GM18858 (cell line): Measurements from ENCODE around the gene PPP3R2.

Experiments used
- ATAC-seq: cut with Tn5 transposase; IDR thresholded peaks from one replicate; pipeline ENCODE4 v1.9.1; 2021; ENCODE audit not compliant: unreplicated experiment

Gene PPP3R2

GRCh38 chr9:101594796-101595195 is at the start of gene PPP3R2:
Gene PPP3R2 (minus strand): TSS chr9:101594969. CDS start chr9:101594921, 48 bp downstream.
- no peak for ATAC-seq

DNA sequence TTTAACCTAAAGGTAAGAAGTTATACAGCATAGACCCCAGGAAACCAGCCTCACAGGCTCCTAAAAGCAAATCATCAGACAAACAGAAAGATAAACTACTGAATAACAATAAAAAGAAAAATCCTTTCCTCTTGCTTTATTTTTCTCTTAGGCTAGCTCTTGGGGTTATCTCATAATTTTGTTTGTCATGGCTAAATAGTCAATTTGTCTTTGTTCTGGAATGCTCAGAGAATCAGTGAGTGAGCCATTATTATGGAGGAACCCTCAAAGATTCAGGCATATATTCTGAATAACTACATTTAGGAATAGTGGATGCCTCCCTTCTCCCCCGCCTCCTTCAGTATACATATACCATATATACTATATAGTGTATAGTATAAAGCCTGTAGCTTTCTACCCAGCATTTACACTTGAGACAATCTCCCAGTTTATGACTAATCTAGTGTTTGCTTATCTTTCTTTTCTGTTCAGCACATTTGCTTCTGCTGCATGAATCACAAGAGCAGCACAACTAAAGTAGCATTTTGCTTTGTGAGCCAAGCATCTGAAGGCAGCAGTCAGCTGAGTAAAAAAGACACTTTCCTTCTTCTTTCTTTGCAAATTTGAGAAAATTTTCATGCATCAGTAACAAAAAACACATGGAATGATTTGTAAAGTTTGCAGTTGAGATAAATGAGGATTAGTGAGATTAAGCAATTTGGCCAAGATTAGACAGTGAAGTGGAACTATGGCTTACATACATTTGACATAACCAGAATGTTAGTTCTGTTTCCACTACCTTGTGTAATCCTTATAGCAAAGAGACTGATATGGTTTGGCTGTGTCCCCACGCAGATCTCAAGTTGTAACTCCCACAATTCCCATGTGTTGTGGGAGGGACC is 45.3 kb upstream of the PPP3R2 start:
- ATAC-seq = no peak

- ATAC-seq = no peak
Observed at GRCh38 chr9:101639311-101639710, 44.5 kb upstream of the PPP3R2 start.

DNA sequence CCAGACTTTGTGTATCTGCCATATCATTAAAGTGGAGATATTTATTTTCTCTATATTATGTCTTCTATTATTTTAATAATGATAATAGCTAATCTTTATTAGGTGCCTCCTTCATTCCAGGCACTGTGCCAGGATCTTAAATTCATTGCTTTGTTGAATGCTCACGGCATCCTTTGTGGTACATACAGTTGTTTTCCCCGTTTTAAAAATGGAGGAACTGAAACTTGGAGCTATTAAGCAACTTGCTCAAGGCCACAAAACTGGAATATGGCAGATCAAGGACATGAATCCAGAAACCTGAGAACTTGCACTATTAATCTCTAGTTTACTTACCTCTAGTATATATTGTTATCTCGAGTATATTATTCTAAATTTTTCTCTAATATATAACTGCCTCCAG is 41.5 kb upstream of the PPP3R2 start:
- no peak for ATAC-seq

- no peak for ATAC-seq
Observed at GRCh38 chr9:101635473-101635872, 40.7 kb upstream of the PPP3R2 start.

GRCh38 chr9:101634741-101635409 is 40.1 kb upstream of the PPP3R2 start:
- no peak for ATAC-seq

- no peak for ATAC-seq
Observed at GRCh38 chr9:101632611-101633010, 37.8 kb upstream of the PPP3R2 start.

DNA sequence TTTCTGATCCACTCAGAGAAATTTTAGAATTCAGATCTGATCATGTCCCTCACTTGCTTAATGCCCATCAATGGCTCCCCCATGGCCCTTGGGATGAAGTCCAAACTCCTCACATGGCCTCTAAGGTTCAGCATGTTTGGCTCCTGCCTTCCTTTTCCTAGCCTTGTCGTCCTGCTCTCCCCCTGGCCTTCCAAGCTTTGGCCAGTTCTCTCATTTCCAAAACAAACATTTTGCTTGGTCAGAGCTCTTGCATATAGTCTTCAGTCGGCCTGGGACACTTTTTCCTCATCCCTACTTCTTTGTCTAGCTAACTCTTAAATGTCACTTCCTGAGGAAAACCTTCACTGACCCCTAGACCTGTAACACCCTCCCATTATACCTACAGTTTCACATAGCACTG is 37.1 kb upstream of the PPP3R2 start:
- no peak for ATAC-seq

- no peak for ATAC-seq
Observed at GRCh38 chr9:101629636-101630035, 34.9 kb upstream of the PPP3R2 start.

GRCh38 chr9:101628173-101628572 is 33.4 kb upstream of the PPP3R2 start:
- no peak for ATAC-seq

DNA sequence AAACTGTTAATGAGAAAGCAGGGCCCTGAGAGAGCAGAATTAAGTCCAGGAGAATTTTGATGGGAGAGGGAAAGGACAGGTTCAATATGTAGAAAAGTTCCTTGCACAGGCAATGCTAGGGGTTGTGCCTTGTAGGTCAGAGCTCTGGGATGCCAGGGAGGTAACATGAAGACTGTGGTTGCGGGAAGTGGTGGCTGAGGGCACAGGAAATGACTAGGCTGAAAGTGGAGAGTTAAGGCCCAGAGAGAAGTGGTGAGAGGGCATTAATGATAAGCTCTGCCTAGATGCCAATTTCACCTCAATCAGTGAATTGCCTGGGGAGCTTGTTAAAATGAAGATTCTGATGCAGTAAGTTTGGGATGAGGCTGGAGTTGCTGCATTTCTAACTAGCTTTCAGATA is 31.5 kb upstream of the PPP3R2 start:
- no peak for ATAC-seq

DNA sequence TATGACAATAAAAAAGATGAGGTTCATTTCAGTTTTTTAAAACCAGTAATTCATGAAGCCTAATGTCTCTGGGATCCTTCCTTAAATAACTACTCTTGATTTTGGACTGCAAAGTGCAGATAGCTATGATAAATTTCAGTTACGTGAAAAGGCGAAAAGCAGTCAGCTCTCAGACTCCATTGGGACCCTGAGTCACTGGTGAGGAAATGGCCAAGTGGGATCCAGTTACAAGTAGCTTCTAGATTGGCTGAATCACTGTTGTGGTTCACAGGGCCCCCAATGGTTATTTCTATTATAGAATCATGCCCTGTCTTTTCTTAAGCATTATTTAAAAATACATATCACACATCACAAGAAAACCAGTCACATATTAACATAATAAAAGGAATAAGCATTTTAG is 31.1 kb upstream of the PPP3R2 start:
- ATAC-seq = no peak

DNA sequence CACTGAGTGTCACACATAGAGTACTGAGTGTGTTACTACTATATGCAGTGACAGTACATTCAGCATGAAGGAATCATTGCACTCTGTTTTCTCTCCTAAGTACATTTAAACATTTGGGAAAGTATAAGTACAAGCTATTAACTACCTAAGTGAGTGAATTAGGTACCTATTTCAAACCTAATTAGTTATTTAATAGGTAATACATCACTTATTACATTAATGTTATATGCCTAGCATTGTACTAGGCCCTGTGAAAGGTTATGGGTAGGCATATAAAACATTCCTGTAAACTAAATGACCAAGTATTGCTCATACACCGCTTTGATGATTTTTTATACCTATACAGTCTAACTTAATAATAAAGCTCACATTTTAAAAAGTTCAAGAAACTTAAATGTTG is 25.7 kb upstream of the PPP3R2 start:
- no peak for ATAC-seq

DNA sequence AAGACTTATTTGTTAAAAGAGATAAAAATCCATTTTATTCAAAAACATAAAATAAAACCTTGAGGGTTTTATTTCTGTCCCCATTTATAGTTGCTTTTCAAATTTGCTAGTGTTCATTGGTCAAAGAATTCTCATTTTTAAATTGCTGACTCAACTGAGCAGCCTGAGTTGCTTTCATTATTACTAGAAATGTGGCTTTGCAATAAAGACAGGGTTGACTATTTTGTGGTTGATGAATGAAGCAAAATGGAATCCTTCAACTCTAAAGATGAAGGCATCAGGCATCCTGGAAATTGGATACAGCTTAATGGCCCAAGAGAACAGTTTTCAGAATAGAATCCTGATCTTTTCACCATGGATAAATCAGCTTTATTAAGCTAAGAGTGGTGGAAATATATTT is 23.9 kb upstream of the PPP3R2 start:
- ATAC-seq = peak; percentile 64

DNA sequence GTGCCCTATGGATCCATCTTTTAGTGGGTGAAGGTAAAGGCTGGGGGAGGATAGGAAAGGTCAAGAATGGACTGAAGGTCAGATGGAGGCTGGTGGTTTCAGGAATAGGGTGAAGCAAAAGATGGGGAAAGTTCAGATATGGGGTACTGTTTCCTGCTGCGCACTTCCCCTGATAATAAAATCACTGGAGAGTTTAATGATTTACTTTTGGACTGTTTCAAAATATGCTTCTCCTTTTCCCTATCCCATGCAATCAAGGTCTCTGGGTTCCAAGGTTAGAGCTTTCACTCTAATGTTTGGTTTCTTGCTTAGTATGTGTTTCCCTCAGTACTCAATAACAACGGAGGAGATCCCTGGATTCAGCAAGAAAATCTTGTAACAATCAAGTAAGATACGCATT is 10.8 kb upstream of the PPP3R2 start:
- ATAC-seq = no peak

- no peak for ATAC-seq
Observed at GRCh38 chr9:101604296-101604695, 9.5 kb upstream of the PPP3R2 start.

GRCh38 chr9:101601904-101602765 is 7.4 kb upstream of the PPP3R2 start:
- ATAC-seq = peak; percentile 61

DNA sequence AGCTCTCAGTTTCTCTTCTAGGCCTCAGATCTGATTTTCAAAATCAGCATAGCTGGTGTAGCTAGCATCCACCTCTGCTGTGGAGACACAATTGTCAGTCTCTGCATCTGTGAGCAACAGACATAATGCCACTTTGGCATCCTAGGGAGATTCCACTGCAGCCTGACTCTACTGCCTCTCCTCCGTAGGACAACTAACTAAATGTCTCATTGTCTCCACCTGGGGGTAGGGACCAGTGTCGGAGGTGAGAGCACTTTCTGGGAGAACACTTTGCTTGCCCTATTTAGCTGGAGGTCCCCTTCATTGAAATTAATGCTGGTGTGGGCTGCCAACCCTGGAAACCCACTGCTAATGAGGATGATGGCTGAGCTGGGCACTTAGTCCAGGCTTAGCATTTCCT is 1.4 kb downstream of the PPP3R2 start:
- ATAC-seq = no peak

DNA sequence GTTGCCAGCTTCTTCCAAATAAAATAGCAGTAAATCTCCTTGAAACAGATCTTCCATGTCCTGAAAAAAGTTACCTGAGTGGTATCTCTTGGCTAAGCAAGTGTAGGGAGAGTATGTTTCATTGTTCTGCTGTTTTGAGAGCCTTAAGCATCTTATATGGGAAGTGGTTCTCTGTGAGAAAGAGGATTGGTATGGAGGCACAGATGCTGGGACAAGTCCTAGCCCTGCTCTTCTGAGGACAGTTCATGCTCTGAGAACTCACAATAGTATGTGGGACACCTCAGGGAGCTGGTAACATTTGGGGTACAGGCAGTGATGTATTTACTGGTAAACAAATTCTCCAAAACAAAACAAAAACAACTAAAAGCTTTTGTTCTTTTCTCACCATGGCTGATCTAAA is 2.0 kb downstream of the PPP3R2 start:
- ATAC-seq = no peak

DNA sequence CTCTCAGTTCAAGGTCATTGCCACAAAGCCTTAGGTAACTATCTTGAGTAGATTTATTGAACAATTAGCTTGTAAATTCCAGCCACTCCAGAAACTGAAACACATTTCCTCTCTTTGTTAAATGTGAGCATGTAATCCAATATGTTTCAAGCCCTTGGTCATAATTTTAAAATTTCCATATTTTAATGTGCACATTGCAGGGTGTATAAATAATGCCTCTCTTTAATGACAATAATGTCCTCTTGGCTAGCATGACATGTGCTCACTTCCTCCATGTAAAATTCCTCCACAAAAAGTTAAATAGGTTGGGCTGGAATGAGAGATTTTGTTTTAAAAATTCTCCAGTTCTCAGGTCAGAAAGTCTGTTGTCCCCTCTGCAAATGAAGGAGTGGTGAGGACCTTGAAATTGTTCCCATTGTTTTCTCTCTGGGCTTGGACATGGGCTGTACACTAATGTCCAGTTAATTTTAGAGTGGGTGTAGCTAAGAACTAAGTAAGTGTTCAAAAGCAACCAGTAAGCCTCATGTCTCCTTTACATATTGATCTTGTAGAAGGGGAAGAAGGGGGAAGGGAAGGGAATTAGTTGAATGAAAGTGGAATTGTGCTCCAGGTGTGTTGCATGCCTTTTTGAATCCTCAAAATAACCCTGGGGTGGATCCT is 2.9 kb downstream of the PPP3R2 start:
- no peak for ATAC-seq

GRCh38 chr9:101590901-101591300 is 3.9 kb downstream of the PPP3R2 start:
- no peak for ATAC-seq
